Measurements from ENCODE around the gene PRDM15.

PRDM15 gene

DNA sequence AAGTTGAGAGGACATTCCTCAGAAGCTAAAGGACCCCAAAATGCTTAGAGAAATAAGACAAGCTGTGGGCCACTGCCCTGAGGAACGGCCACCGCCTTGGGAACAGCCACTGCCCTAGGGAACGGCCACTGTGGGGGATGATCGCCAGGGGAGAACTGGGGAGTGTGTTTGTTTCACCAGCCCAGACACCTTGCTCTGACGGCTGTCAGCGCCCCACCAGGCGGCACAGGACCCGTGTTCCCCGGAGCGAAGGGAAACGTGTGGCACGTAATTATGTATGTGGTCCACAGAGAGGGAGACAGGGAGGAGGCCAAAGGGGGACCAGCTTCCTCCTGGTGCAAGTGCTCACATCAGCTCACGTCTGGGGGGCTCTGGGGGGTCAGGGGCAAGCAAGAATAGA is 66.5 kb downstream of the PRDM15 start:
- H3K79me2 ChIP-seq (ENCODE audit: control insufficient read depth, insufficient read depth, low read length, unreplicated experiment): no peaks in the 10 kb centered on the region
- H3K4me3 ChIP-seq (ENCODE audit: low read depth, low read length): no peak overlapping the region
- H3K36me3 ChIP-seq (ENCODE audit: insufficient read depth, low read length): peaks cover 28% of the 10 kb centered on the region
- H2AFZ ChIP-seq (ENCODE audit: low read length, unreplicated experiment): no peak overlapping the region
- no peak overlapping the region for H3K27ac ChIP-seq (ENCODE audit: low read depth, low read length)
- no peaks in the 10 kb centered on the region for H3K27me3 ChIP-seq (ENCODE audit: insufficient read depth, low read length)
- no peaks in the 10 kb centered on the region for H3K4me1 ChIP-seq (ENCODE audit: control insufficient read depth, insufficient read depth, low read length, unreplicated experiment)

DNA sequence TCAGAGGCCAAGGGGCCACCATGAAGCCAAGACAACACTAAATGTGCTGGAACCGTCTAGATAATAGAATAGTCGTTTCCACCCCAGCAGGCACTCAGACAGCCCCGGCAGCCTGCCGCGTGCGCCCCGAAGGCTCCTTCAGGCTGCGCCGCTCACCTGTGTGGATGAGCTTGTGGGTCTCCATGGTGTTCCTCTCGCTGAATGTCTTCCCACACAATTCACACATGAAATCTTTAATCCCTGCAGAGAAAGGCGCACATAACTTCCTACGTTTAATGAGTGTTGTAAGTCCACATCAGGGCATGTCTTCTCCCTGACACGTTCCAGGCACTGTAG is 68.6 kb downstream of the PRDM15 start:
- Histone ChIP-seq H3K79me2 (ENCODE audit: control insufficient read depth, insufficient read depth, low read length, unreplicated experiment) (no peaks in the 10 kb centered on the region), H3K36me3 (ENCODE audit: insufficient read depth, low read length) (peaks cover 27% of the 10 kb centered on the region), H3K27ac (ENCODE audit: low read depth, low read length) (no peak overlapping the region), H3K4me3 (ENCODE audit: low read depth, low read length) (no peak overlapping the region), H3K4me1 (ENCODE audit: control insufficient read depth, insufficient read depth, low read length, unreplicated experiment) (no peaks in the 10 kb centered on the region), H3K27me3 (ENCODE audit: insufficient read depth, low read length) (no peaks in the 10 kb centered on the region), H2AFZ (ENCODE audit: low read length, unreplicated experiment) (no peak overlapping the region)

- Histone ChIP-seq H3K4me1 (ENCODE audit: control insufficient read depth, insufficient read depth, low read length, unreplicated experiment) (no peaks in the 10 kb centered on the region), H3K27ac (ENCODE audit: low read depth, low read length) (no peak overlapping the region), H3K27me3 (ENCODE audit: insufficient read depth, low read length) (no peaks in the 10 kb centered on the region), H3K79me2 (ENCODE audit: control insufficient read depth, insufficient read depth, low read length, unreplicated experiment) (no peaks in the 10 kb centered on the region), H3K36me3 (ENCODE audit: insufficient read depth, low read length) (peaks cover 24% of the 10 kb centered on the region), H2AFZ (ENCODE audit: low read length, unreplicated experiment) (no peak overlapping the region), H3K4me3 (ENCODE audit: low read depth, low read length) (no peak overlapping the region)
Measured at GRCh38 chr21:41809891-41810596, 69.1 kb downstream of the PRDM15 start.

DNA sequence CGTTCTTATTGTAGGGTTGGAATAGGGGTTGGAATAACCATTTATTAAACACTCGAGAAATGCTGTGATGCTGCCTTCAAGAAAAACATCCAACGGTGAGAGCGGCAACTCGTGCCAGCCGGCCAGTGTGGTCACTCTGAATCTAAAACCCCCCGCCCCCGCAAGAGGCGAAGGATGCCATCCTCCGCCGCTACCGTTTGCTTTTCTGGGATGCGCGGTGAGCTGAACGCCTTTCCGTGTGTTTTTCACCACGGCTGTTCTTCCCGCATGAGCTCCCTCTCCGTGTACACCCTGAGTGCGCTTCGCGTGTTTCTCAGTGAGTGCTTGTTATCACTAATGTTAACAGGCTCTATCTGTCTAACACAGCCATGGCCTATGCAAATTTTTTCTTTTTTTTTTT is 70.3 kb downstream of the PRDM15 start:
- peaks cover 24% of the 10 kb centered on the region for H3K36me3 ChIP-seq (ENCODE audit: insufficient read depth, low read length)
- H3K27me3 ChIP-seq (ENCODE audit: insufficient read depth, low read length): no peaks in the 10 kb centered on the region
- H3K4me1 ChIP-seq (ENCODE audit: control insufficient read depth, insufficient read depth, low read length, unreplicated experiment): no peaks in the 10 kb centered on the region
- no peak overlapping the region for H3K4me3 ChIP-seq (ENCODE audit: low read depth, low read length)
- H3K27ac ChIP-seq (ENCODE audit: low read depth, low read length): no peak overlapping the region
- no peaks in the 10 kb centered on the region for H3K79me2 ChIP-seq (ENCODE audit: control insufficient read depth, insufficient read depth, low read length, unreplicated experiment)
- H2AFZ ChIP-seq (ENCODE audit: low read length, unreplicated experiment): no peak overlapping the region

DNA sequence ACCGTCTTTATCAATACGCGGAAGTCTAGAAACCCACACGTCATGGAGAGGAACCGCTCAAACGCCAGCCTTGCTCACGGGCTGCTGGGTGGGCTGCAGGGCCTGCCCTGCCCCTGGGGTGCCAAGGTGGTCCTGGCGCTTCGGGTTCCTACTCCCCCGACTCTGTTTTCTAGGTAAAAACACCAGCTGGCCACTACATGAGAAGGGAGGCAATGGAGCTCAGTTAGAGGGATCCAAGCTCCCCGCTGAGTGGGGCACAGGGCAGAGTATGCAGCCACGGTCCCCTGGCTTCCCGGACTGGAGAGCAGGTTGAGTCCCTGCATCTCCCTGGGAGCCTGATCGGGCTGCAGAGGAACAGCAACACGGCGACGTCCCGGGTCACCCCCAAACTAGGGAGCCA is 71.0 kb downstream of the PRDM15 start:
- no peaks in the 10 kb centered on the region for H3K79me2 ChIP-seq (ENCODE audit: control insufficient read depth, insufficient read depth, low read length, unreplicated experiment)
- H2AFZ ChIP-seq (ENCODE audit: low read length, unreplicated experiment): no peak overlapping the region
- no peak overlapping the region for H3K27ac ChIP-seq (ENCODE audit: low read depth, low read length)
- H3K4me1 ChIP-seq (ENCODE audit: control insufficient read depth, insufficient read depth, low read length, unreplicated experiment): no peaks in the 10 kb centered on the region
- no peak overlapping the region for H3K4me3 ChIP-seq (ENCODE audit: low read depth, low read length)
- H3K27me3 ChIP-seq (ENCODE audit: insufficient read depth, low read length): no peaks in the 10 kb centered on the region
- peaks cover 24% of the 10 kb centered on the region for H3K36me3 ChIP-seq (ENCODE audit: insufficient read depth, low read length)

GRCh38 chr21:41806773-41807172 is 72.4 kb downstream of the PRDM15 start:
- no peaks in the 10 kb centered on the region for H3K27me3 ChIP-seq (ENCODE audit: insufficient read depth, low read length)
- H3K79me2 ChIP-seq (ENCODE audit: control insufficient read depth, insufficient read depth, low read length, unreplicated experiment): no peaks in the 10 kb centered on the region
- H3K4me3 ChIP-seq (ENCODE audit: low read depth, low read length): no peak overlapping the region
- H2AFZ ChIP-seq (ENCODE audit: low read length, unreplicated experiment): no peak overlapping the region
- no peaks in the 10 kb centered on the region for H3K4me1 ChIP-seq (ENCODE audit: control insufficient read depth, insufficient read depth, low read length, unreplicated experiment)
- peaks cover 24% of the 10 kb centered on the region for H3K36me3 ChIP-seq (ENCODE audit: insufficient read depth, low read length)
- no peak overlapping the region for H3K27ac ChIP-seq (ENCODE audit: low read depth, low read length)

GRCh38 chr21:41805643-41806042 is 73.5 kb downstream of the PRDM15 start:
- no peaks in the 10 kb centered on the region for H3K4me1 ChIP-seq (ENCODE audit: control insufficient read depth, insufficient read depth, low read length, unreplicated experiment)
- H3K36me3 ChIP-seq (ENCODE audit: insufficient read depth, low read length): peaks cover 19% of the 10 kb centered on the region
- no peaks in the 10 kb centered on the region for H3K27me3 ChIP-seq (ENCODE audit: insufficient read depth, low read length)
- no peaks in the 10 kb centered on the region for H3K79me2 ChIP-seq (ENCODE audit: control insufficient read depth, insufficient read depth, low read length, unreplicated experiment)
- H3K27ac ChIP-seq (ENCODE audit: low read depth, low read length): no peak overlapping the region
- no peak overlapping the region for H2AFZ ChIP-seq (ENCODE audit: low read length, unreplicated experiment)
- H3K4me3 ChIP-seq (ENCODE audit: low read depth, low read length): no peak overlapping the region

- no peak overlapping the region for H3K4me3 ChIP-seq (ENCODE audit: low read depth, low read length)
- H3K79me2 ChIP-seq (ENCODE audit: control insufficient read depth, insufficient read depth, low read length, unreplicated experiment): no peaks in the 10 kb centered on the region
- H3K27me3 ChIP-seq (ENCODE audit: insufficient read depth, low read length): no peaks in the 10 kb centered on the region
- no peaks in the 10 kb centered on the region for H3K4me1 ChIP-seq (ENCODE audit: control insufficient read depth, insufficient read depth, low read length, unreplicated experiment)
- H3K27ac ChIP-seq (ENCODE audit: low read depth, low read length): no peak overlapping the region
- H2AFZ ChIP-seq (ENCODE audit: low read length, unreplicated experiment): no peak overlapping the region
- H3K36me3 ChIP-seq (ENCODE audit: insufficient read depth, low read length): peaks cover 13% of the 10 kb centered on the region
Measured at GRCh38 chr21:41805038-41805437, 74.1 kb downstream of the PRDM15 start.

DNA sequence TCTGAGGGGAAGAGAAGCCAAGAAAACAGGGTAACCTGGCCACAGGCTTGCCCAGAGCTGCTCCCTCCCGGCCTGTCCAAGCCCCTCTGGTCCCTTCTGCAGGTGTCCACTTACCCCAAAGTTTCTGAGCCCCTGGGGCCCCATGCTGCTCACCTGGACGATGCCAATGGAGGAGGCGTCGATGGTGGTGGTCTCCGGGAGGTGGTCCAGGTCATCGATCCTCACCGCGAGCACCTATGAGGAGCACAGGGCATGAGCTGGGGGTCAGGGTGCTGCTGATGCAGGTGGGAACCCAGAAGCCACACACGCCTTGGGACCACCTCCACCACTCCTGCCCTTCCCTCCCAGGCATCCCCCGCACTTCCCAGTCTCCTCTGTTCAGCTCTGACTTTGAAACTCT is 74.8 kb downstream of the PRDM15 start:
- H2AFZ ChIP-seq (ENCODE audit: low read length, unreplicated experiment): no peak overlapping the region
- H3K36me3 ChIP-seq (ENCODE audit: insufficient read depth, low read length): peaks cover 11% of the 10 kb centered on the region
- no peaks in the 10 kb centered on the region for H3K79me2 ChIP-seq (ENCODE audit: control insufficient read depth, insufficient read depth, low read length, unreplicated experiment)
- H3K4me3 ChIP-seq (ENCODE audit: low read depth, low read length): no peak overlapping the region
- no peak overlapping the region for H3K27ac ChIP-seq (ENCODE audit: low read depth, low read length)
- no peaks in the 10 kb centered on the region for H3K27me3 ChIP-seq (ENCODE audit: insufficient read depth, low read length)
- H3K4me1 ChIP-seq (ENCODE audit: control insufficient read depth, insufficient read depth, low read length, unreplicated experiment): no peaks in the 10 kb centered on the region

DNA sequence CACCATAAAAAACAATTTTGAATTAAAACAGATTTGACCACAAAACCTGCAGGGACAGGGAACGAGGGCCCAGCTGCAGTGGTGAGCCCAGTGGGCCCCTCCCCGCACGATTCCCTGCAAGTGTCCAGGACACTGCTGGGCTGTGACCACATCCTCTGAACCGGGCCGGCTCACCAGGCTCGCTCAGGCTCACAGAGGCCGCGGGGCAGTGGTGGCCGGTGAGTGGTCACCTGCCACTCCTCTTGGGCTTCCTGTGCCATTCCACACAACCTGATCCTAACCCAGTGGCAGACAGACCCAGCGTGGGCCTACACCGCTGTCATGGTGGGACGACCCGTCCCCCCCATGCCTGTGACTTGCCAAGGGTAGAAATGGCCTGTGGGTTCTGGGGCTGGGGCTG is 75.8 kb downstream of the PRDM15 start:
- Histone ChIP-seq H3K4me1 (ENCODE audit: control insufficient read depth, insufficient read depth, low read length, unreplicated experiment) (no peaks in the 10 kb centered on the region), H3K36me3 (ENCODE audit: insufficient read depth, low read length) (peaks cover 4% of the 10 kb centered on the region; the same call in 1 of the 2 replicates), H3K79me2 (ENCODE audit: control insufficient read depth, insufficient read depth, low read length, unreplicated experiment) (no peaks in the 10 kb centered on the region), H3K4me3 (ENCODE audit: low read depth, low read length) (no peak overlapping the region), H3K27me3 (ENCODE audit: insufficient read depth, low read length) (no peaks in the 10 kb centered on the region), H2AFZ (ENCODE audit: low read length, unreplicated experiment) (no peak overlapping the region), H3K27ac (ENCODE audit: low read depth, low read length) (no peak overlapping the region)

GRCh38 chr21:41802684-41803083 is 76.5 kb downstream of the PRDM15 start:
- H3K4me1 ChIP-seq (ENCODE audit: control insufficient read depth, insufficient read depth, low read length, unreplicated experiment): no peaks in the 10 kb centered on the region
- no peaks in the 10 kb centered on the region for H3K79me2 ChIP-seq (ENCODE audit: control insufficient read depth, insufficient read depth, low read length, unreplicated experiment)
- H3K27me3 ChIP-seq (ENCODE audit: insufficient read depth, low read length): no peaks in the 10 kb centered on the region
- no peaks in the 10 kb centered on the region; the same call in 1 of the 2 replicates for H3K36me3 ChIP-seq (ENCODE audit: insufficient read depth, low read length)
- no peak overlapping the region for H3K4me3 ChIP-seq (ENCODE audit: low read depth, low read length)
- no peak overlapping the region for H3K27ac ChIP-seq (ENCODE audit: low read depth, low read length)
- H2AFZ ChIP-seq (ENCODE audit: low read length, unreplicated experiment): no peak overlapping the region

Data from ACC112 (cell line).